Activated naive CD4-positive, alpha-beta T cell treated with anti-CD3 and anti-CD28 coated beads, Interleukin-2, amount 50 U/mL, for 24 hours (primary cell): Measurements from ENCODE around the gene THOP1.

Source experiments
- H3K27ac Mint-ChIP-seq: one replicate; pipeline ENCODE4 v1.8.0; 2021; ENCODE audit warnings: mild to moderate bottlenecking, mixed read lengths
- H3K27me3 Mint-ChIP-seq: one replicate; pipeline ENCODE4 v1.8.0; 2021; ENCODE audit warnings: mixed read lengths
- H3K36me3 Mint-ChIP-seq: one replicate; pipeline ENCODE4 v1.8.0; 2021; ENCODE audit warnings: mixed read lengths
- H3K4me1 Mint-ChIP-seq: one replicate; pipeline ENCODE4 v1.8.0; 2021; ENCODE audit warnings: mixed read lengths
- H3K4me3 Mint-ChIP-seq: one replicate; pipeline ENCODE4 v1.8.0; 2021; ENCODE audit warnings: mild to moderate bottlenecking, mixed read lengths
- H3K9me3 Mint-ChIP-seq: one replicate; pipeline ENCODE4 v1.8.0; 2021; ENCODE audit warnings: mixed read lengths

THOP1 gene

DNA sequence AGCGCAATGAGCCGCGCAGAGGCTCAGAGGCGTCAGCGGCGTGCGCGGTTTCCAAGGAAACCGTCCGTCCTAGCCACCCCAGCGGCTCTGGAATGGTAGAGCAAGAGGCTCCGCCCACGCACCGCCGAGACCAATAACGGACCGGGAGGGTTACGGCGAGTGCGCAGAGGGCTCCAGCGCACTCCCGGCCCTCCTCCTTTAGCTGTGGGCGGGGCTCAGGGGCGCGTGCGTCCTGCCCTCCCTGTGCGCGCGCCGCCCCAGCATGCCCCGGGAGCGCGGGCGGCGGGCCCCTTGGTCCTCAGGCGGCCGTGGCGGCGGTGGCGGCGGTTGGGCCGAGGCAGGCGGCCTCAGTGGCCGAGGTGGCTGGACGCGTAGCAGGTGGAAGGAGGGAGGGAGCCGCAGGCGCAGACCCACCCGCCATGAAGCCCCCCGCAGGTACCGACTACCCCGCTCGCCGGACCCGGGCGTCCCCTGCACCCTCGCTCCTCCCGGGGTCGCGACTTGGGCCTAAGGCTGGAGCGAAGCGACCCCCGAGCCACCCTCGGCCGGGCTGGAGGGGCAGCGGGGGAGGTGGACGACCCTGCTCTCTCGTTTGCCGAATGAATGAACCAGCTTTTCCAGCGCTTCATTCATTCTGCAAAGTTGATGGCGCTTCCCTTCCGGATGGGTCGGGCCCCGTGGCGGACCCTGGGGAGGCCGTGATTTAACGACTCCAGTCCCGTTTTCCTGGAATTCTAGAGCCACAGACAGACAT is at the start of gene THOP1:
Gene THOP1, plus strand, starts transcription at position 260 of the 754 bp plus-strand sequence. Its CDS starts 160 bp downstream, at position 420.
- Mint-ChIP-seq H3K4me1 (peaks cover 48% of the 10 kb centered on the region), H3K36me3 (no peaks in the 10 kb centered on the region), H3K27me3 (no peaks in the 10 kb centered on the region), H3K4me3 (peak within 1 kb of the TSS; percentile 97), H3K27ac (peak within 1 kb of the TSS; percentile 51), H3K9me3 (no peaks in the 10 kb centered on the region)

DNA sequence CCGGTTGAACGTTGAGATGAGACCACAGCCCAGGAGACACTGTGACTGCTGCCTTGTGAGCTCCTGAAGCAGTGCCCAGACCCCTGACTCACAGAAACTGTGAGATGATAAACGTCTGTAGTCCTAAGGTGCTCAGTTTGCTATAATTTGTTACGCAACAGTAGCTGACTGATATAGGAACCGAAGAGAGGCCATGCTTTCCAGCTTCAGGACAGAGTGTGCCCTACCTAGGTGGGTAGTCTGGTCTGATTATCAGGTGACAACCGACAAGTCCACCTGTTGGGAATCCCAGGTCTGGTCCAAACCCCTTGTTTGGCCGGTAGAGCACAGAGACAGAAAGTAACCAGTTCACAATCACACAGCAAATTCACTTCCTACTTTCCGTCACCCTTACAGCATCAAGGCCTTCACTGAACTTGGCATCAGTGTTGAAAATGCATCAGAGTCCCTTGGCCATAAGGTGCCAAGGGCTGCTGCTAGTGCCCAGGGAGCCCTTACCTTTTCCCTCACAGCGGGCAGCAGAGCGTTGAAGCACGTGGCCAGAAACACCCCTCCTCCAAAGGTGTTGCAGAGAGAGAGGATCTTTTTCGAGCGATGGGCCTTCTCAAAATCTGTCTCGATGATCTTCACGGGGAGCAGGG is 48.6 kb upstream of the THOP1 start:
- Mint-ChIP-seq H3K9me3 (no peaks in the 10 kb centered on the region), H3K4me3 (no peak overlapping the region), H3K27me3 (no peaks in the 10 kb centered on the region), H3K4me1 (peaks cover 28% of the 10 kb centered on the region), H3K27ac (no peak overlapping the region), H3K36me3 (peaks cover 16% of the 10 kb centered on the region)

DNA sequence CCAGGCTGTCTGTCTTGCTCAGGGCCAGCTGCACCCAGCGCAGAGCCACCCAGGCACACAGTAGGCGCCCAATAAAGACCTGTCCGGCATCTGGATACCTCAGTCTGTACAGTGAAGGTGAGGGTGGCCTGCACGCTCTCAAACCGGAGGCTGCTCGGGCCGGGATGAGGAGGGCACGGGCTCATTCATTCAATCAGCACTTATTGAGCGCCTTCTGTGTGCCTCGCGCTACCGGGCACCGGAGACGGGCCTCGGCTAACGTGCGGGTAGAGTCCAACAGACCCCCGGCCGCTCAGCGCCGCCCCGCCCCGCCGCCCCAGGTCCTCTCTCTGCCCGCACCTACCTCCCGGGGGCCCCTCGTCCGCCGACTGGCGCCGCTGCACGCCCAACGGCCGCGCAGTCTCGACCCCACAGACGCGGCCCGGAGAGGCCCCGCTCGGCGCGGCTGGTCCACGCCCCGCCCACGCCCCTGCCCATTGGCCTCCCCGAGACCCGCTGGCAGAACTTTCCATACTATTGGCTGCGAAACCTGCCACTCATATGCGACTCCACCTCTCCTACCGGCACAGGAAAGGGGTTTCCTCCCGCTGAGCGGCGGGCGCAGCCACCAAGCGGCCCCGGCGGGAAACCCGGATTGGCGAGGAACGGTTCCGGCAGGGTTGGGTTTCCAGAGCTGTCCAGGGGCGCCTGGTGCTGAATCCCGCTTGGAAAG is 45.5 kb upstream of the THOP1 start, which contains the start of gene SLC39A3:
Gene SLC39A3, minus strand, starts transcription at position 416 of the 712 bp plus-strand sequence. CDS start 2,760 bp downstream, outside the sequence.
- Mint-ChIP-seq H3K4me1 (peaks cover 25% of the 10 kb centered on the region), H3K36me3 (peaks cover 12% of the 10 kb centered on the region), H3K9me3 (no peaks in the 10 kb centered on the region), H3K27me3 (peaks cover 5% of the 10 kb centered on the region), H3K4me3 (peak within 1 kb of the TSS; percentile 93), H3K27ac (peak within 1 kb of the TSS; percentile 84)

DNA sequence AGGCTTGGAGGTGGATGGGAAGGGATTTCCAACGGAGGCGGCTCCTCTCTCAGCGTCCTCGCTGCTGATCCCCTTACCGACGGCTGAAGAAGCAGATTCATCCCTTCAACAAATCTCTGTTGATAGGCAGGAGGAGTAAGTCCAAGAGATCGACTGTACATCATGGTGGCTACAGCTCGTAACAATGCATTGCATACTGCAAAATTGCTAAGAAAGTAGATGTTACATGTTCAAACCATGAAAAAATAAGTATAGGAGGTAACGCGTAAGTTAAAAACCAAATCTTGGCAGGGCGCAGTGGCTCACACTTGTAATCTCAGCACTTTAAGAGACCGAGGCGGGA is 45.0 kb upstream of the THOP1 start:
- peak overlapping the region; percentile 93 for H3K4me3 Mint-ChIP-seq
- no peak overlapping the region for H3K27ac Mint-ChIP-seq

DNA sequence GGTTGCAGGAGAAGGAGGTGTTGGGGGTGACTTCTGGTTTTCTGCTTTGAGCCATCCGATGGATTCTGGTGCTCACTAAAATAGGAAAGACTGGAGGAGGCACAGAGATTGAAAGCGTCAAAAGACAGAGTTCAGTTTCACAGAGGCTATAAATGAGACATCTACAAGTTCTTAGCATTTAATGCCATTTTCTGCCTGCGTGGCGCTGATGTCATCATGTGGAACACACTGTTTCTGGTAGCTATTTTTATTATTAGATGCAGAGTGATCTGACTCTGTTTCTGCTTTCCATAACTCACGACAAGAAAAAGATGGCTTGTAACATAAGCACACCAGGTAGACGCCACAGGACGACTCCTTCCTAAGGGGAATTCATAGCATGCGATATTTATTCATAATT is 42.2 kb upstream of the THOP1 start:
- H3K9me3 Mint-ChIP-seq, result no peaks in the 10 kb centered on the region
- H3K4me3 Mint-ChIP-seq, result no peak overlapping the region
- no peak overlapping the region for H3K27ac Mint-ChIP-seq
- peaks cover 5% of the 10 kb centered on the region for H3K27me3 Mint-ChIP-seq
- peaks cover 17% of the 10 kb centered on the region for H3K4me1 Mint-ChIP-seq
- H3K36me3 Mint-ChIP-seq, result peaks cover 2% of the 10 kb centered on the region

More for the DNA sequence above, 45.0 kb upstream of the THOP1 start:
- Mint-ChIP-seq H3K36me3 (peaks cover 11% of the 10 kb centered on the region), H3K9me3 (no peaks in the 10 kb centered on the region), H3K4me1 (peaks cover 23% of the 10 kb centered on the region), H3K27me3 (peaks cover 5% of the 10 kb centered on the region)

DNA sequence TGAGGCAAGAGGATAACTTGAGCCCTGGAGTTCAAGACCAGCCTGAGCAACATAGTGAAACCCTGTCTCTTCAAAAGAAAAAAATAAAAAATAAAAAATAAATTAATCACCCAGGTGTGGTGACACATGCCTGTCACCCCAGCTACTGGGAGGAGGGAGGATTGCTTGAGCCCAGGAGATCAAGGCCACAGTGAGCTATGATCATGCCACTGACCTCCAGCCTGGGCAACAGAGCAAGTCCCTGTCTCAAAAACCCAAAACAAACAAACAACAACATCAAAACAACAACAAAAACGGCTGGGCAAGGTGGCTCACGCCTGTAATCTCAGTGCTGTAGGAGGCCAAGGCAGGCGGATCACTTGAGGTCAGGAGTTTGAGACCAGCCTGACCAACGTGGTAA is 41.2 kb upstream of the THOP1 start:
- no peak overlapping the region for H3K27ac Mint-ChIP-seq
- H3K4me3 Mint-ChIP-seq, result no peak overlapping the region
- H3K36me3 Mint-ChIP-seq, result no peaks in the 10 kb centered on the region
- peaks cover 5% of the 10 kb centered on the region for H3K27me3 Mint-ChIP-seq
- H3K9me3 Mint-ChIP-seq, result no peaks in the 10 kb centered on the region
- peaks cover 8% of the 10 kb centered on the region for H3K4me1 Mint-ChIP-seq

DNA sequence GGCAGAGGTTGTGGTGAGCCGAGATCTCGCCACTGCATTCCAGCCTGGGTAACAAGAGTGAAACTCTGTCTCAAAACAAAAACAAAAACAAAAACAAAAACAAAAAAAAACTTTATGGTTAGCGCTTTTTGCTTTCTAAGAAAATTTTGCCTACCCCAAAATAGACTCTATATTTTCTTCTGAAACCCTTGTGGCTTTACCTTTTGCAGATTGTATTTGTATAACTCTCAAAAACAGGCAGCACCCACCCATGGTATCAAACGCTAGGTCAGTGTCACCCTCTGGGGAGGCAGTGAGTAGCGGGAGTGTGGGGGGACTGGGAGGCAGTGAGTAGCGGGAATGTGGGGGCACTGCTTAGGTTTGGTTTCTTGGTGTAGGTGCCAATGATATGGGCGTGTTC is 38.0 kb upstream of the THOP1 start:
- Mint-ChIP-seq H3K4me1 (no peaks in the 10 kb centered on the region), H3K27ac (no peak overlapping the region), H3K4me3 (no peak overlapping the region), H3K27me3 (peaks cover 2% of the 10 kb centered on the region), H3K9me3 (no peaks in the 10 kb centered on the region), H3K36me3 (no peaks in the 10 kb centered on the region)

DNA sequence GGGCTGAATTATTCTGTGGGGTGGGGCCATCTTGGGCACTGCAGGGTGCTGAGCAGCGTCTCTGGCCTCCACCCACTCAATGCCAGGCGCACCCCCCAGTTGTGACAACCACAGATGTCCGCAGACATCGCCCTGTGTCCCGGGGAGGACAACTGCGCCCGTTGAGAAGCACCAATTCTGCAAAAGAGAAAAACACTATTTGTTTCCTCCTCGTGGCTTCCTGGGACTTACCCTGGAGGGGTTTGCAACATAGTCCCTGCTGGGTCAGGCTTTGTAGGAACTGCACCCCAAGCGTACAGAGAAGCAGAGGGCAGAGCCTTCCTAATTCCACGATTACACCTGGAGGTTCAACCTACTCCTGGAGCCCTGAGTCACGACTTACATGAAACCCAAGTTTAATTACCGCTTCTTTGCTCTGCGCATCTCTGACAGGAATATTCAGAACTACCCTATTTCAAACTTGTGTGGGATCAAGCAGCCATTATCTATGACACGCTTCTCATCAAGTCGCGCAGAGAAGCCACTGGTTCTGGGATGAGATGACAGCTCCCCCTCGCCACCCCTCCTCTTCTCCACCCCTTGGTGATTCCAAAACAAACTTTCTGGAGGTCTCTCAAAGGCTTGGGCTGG is 34.4 kb upstream of the THOP1 start:
- Mint-ChIP-seq H3K9me3 (no peaks in the 10 kb centered on the region), H3K27ac (no peak overlapping the region), H3K27me3 (no peaks in the 10 kb centered on the region), H3K4me3 (no peak overlapping the region), H3K4me1 (no peaks in the 10 kb centered on the region), H3K36me3 (no peaks in the 10 kb centered on the region)

DNA sequence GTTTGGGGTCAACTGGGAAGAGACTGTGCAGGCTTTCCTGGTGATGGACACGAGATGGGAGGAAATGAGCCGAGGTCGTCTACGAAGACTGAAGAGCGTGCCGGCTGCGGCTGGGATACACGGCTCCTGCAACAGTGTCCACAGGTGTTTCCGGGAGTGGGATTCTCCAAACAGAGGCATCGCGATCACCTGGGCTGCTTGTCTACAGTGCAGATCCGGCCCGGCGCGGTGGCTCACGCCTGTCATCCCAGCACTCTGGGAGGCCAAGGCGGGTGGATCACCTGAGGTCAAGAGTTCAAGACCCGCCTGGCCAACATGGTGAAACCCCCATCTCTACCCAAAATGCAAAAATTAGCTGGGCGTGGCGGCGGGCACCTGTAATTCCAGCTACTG is 33.9 kb upstream of the THOP1 start:
- no peak overlapping the region for H3K4me3 Mint-ChIP-seq
- no peaks in the 10 kb centered on the region for H3K9me3 Mint-ChIP-seq
- no peaks in the 10 kb centered on the region for H3K4me1 Mint-ChIP-seq
- peaks cover 2% of the 10 kb centered on the region for H3K36me3 Mint-ChIP-seq
- no peaks in the 10 kb centered on the region for H3K27me3 Mint-ChIP-seq
- no peak overlapping the region for H3K27ac Mint-ChIP-seq

DNA sequence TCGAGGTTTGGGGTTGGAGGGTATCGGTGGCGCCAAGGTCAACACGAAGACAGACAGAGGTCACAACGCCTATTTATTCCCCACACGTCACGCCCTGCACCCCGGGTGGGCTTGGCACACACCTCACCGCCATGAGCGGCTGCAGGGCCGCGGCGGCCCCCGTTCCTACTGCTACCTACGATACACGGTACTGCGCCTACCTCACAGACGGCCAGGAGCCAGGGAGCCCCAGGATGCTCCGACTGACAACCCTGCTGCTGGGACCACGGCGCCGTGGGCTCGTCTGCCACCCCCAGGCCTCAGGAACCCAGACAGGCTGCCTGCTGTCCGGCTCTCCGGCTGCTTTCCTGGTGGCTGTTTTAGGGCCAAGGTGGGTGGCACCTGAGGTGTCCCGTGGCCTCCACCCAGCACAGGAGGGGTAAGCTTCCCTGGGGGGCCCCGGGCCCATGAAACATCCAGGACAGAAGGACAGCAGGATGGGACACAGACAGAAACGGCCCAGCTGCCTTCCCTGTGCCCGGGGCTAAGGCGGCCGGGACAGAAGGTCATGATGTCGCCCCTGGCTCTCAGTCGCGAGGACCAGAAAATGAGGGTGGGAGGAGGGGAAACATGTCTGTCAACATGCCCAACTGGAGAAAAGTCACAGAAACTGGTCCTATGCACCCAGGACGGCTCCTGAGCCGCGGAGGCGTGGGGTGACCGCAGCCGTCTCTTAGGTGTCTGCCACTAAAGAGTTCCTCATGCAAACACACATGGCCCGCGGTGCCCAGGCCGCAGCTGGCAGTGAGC is 30.4 kb upstream of the THOP1 start:
- Mint-ChIP-seq H3K27ac (no peak overlapping the region), H3K4me1 (no peaks in the 10 kb centered on the region), H3K4me3 (no peak overlapping the region), H3K36me3 (peaks cover 2% of the 10 kb centered on the region), H3K9me3 (no peaks in the 10 kb centered on the region), H3K27me3 (no peaks in the 10 kb centered on the region)

DNA sequence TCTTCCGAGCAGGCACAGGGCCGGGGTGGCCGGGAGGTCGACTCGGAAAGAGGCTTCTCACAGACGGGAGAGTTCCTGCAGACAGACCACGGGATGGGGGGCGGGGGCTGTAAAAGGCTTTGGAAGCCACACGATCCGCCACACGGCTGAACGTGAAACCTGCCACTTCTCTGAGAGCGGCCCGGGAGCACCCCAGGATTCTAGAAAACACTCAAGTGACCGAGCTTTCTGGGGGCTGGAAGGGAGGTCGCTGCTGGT is 29.9 kb upstream of the THOP1 start:
- no peak overlapping the region for H3K4me3 Mint-ChIP-seq
- H3K27ac Mint-ChIP-seq, result no peak overlapping the region
- H3K27me3 Mint-ChIP-seq, result no peaks in the 10 kb centered on the region
- H3K36me3 Mint-ChIP-seq, result peaks cover 2% of the 10 kb centered on the region
- H3K4me1 Mint-ChIP-seq, result no peaks in the 10 kb centered on the region
- H3K9me3 Mint-ChIP-seq, result no peaks in the 10 kb centered on the region

DNA sequence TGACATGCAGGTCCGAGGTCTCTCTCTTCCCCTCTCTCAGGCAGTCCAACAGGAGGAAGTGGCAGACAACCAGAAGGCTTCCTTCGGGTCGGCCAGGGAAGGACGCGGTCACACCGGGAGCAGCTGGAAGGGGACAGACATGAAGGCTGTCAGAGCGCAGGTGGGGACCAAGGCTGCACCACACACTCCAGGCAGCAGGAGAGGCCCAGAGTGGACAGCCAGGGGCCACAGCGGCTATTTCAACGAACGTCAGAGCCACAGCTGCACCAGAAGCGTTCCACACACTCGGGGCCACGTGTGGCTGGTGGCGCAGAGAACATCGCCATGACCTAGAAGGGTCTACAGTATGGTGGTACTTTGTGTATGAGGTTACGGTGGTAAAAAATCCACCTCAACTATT is 29.5 kb upstream of the THOP1 start:
- Mint-ChIP-seq H3K4me1 (no peaks in the 10 kb centered on the region), H3K9me3 (no peaks in the 10 kb centered on the region), H3K36me3 (peaks cover 2% of the 10 kb centered on the region), H3K27ac (no peak overlapping the region), H3K4me3 (no peak overlapping the region), H3K27me3 (no peaks in the 10 kb centered on the region)

DNA sequence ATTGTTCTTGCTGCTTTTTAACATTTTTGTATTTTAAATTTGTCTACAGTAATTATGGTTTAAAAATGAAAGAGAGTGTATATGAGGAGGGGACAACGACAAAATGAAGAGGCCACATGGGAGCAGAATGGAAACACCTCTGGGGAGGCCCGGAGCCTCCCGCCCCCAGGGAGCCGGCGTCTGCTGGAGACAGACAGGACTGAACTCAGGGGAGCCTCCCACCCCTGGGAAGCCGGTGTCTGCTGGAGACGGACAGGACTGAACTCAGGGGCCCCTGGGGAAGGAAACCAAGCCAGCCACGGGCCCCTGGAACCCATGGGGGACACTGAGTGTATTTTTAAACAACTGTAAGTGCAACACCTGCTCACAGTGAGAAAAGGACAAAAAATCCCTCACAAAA is 28.8 kb upstream of the THOP1 start:
- peaks cover 2% of the 10 kb centered on the region for H3K36me3 Mint-ChIP-seq

DNA sequence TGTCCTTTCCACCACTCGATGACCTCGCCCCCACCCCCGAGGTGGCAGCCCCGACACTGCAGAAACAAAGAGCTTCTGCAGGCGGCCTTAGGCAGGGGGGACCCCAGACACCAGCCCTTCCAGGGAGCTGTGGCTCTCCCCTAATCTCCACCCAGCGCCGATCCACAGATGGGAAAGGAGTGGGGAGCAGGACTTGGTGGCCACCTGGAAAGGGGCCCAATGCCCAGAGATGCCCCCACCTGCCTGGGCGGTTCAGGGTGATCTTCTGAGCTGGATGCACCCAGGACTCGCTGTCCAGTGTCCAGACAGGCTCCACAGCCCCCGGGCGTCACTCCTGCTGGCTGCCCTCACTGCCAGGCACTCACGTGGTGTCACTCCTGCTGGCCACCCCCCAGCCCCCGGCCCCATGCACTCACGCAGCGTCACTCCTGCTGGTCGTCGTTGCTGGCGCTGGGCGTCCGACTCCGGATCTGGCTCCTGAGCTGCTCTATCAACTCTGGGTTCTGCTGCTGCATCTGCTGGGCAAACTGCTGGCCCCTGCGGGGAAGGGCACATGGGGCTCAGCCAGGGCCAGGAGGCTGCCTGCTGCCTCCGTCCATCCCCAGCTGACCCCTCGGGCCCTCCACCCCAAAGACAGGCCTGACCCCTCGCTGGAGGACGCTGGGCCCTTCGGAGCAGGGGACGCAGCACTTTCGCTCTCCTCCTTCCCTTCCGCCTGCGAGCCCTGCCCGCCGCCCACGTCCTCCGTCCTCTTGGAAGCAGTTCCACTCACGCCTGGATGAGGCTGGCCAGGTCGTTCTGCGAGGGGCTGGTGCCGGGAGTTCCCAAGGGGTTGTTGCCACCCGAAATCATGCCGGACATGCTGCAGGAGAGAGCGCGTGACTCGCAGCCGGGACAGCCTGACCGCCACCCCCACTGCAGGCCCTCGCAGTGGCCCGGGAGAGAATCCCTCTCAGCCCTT is 28.1 kb upstream of the THOP1 start:
- peaks cover 2% of the 10 kb centered on the region for H3K36me3 Mint-ChIP-seq
- H3K27ac Mint-ChIP-seq, result no peak overlapping the region
- H3K27me3 Mint-ChIP-seq, result no peaks in the 10 kb centered on the region
- no peaks in the 10 kb centered on the region for H3K9me3 Mint-ChIP-seq
- H3K4me1 Mint-ChIP-seq, result no peaks in the 10 kb centered on the region
- no peak overlapping the region for H3K4me3 Mint-ChIP-seq

More for the DNA sequence above, 28.8 kb upstream of the THOP1 start:
- H3K9me3 Mint-ChIP-seq, result no peaks in the 10 kb centered on the region
- H3K27ac Mint-ChIP-seq, result no peak overlapping the region
- H3K27me3 Mint-ChIP-seq, result no peaks in the 10 kb centered on the region
- no peak overlapping the region for H3K4me3 Mint-ChIP-seq
- no peaks in the 10 kb centered on the region for H3K4me1 Mint-ChIP-seq
